Fibroblast of lung (primary cell): ENCODE data around the gene RAP1B. TPM values are rescaled to one million over a fixed set of nuclear protein-coding genes. Genes with fewer than 3 reads are reported as not detected.

Experiments used
- DNase-seq, 2 donors: peaks; one replicate each; pipeline versions ENCODE4 v3.0.0 to v3.0.0-alpha.2; 2010; ENCODE audit warnings: low read depth in 2 of 2
- H2AFZ ChIP-seq: 2 replicates; pipeline ENCODE4 v1.5.1; 2012; ENCODE audit warnings: low read length, control low read depth, inconsistent platforms
- H3K27ac ChIP-seq: 2 replicates; pipeline ENCODE4 v1.5.1; 2011; ENCODE audit warnings: low read length, control low read depth; ENCODE audit not compliant: insufficient read depth
- H3K27me3 ChIP-seq: 2 replicates; pipeline ENCODE4 v1.5.1; 2011; ENCODE audit warnings: mild to moderate bottlenecking, low read length; ENCODE audit not compliant: control insufficient read depth, insufficient read depth
- H3K36me3 ChIP-seq: 2 replicates; pipeline ENCODE4 v1.5.1; 2011; ENCODE audit warnings: low read length; ENCODE audit not compliant: control insufficient read depth, insufficient read depth
- H3K4me1 ChIP-seq: 2 replicates; pipeline ENCODE4 v1.5.1; 2011; ENCODE audit warnings: low read length; ENCODE audit not compliant: control insufficient read depth, insufficient read depth; ENCODE audit errors: extremely low read depth
- H3K4me2 ChIP-seq: 2 replicates; pipeline ENCODE4 v1.5.1; 2011; ENCODE audit warnings: low read length, control low read depth; ENCODE audit not compliant: insufficient read depth; ENCODE audit errors: extremely low read depth
- H3K4me3 ChIP-seq, 4 experiments: fragments of 200-600 bp in 1 of 4; sonication (generic) in 1 of 4; replicated peaks in 1 of 4; 2 replicates each; pipeline ENCODE4 v1.5.1; 2011 to 2016; ENCODE audit warnings: low read length in 4 of 4, low read depth in 3 of 4, mild to moderate bottlenecking in 3 of 4, control low read depth in 2 of 4, inconsistent platforms in 1 of 4, mixed read lengths in 1 of 4; ENCODE audit not compliant: insufficient read depth in 1 of 4; ENCODE audit errors: control extremely low read depth in 1 of 4
- H3K79me2 ChIP-seq: 2 replicates; pipeline ENCODE4 v1.5.1; 2012; ENCODE audit warnings: mild to moderate bottlenecking, low read length, inconsistent platforms; ENCODE audit not compliant: control insufficient read depth, insufficient read depth
- H3K9ac ChIP-seq: 2 replicates; pipeline ENCODE4 v1.5.1; 2011; ENCODE audit warnings: mild to moderate bottlenecking, low read length, control low read depth; ENCODE audit not compliant: insufficient read depth
- H3K9me3 ChIP-seq: 2 replicates; pipeline ENCODE4 v1.5.1; 2012; ENCODE audit warnings: low read depth, low read length; ENCODE audit not compliant: control insufficient read depth, insufficient read depth
- H4K20me1 ChIP-seq: 2 replicates; pipeline ENCODE4 v1.5.1; 2011; ENCODE audit warnings: low read length; ENCODE audit not compliant: control insufficient read depth, insufficient read depth; ENCODE audit errors: extremely low read depth
- CTCF ChIP-seq, 2 donors: IDR thresholded peaks in 1 of 2; conservative IDR thresholded peaks in 1 of 2; 1 replicate in 1 of 2; 2 replicates in 1 of 2; pipeline ENCODE4 v1.5.1; 2011 to 2012; ENCODE audit warnings: low read length in 2 of 2, control low read depth in 1 of 2, inconsistent platforms in 1 of 2, low read depth in 1 of 2, mild to moderate bottlenecking in 1 of 2
- EZH2 ChIP-seq: IDR thresholded peaks from 2 replicates; pipeline ENCODE4 v1.5.1; 2012; ENCODE audit warnings: low read length, control low read depth, mild to moderate bottlenecking; ENCODE audit errors: missing control alignments
- polyA plus RNA-seq, 2 donors: library from polyadenylated mRNA; depleted of rRNA in 1 of 2; stranded (reverse) in 1 of 2; unstranded in 1 of 2; fragments of >200 nt; gene quantifications; 2 replicates each; pipeline ENCODE4 v1.2.1, GENCODE V29; 2011 to 2012; ENCODE audit warnings: missing spikeins in 1 of 2
- total RNA-seq: library from RNA; depleted of rRNA; stranded (reverse); fragments of >200 nt; gene quantifications from 2 replicates; pipeline ENCODE4 v1.2.1, GENCODE V29; 2014

The RAP1B gene
- total and polyA plus RNA-seq, 2 donors (not counting 1 experiment from before 2014, with no cell fraction given): 194 to 383 TPM

GRCh38 chr12:68620519-68621471, 10.1 kb downstream of the RAP1B start:
- Histone ChIP-seq H3K4me1 (peaks cover 26% of the 10 kb centered on the region), H4K20me1 (peaks cover 4% of the 10 kb centered on the region), H3K27ac (no peak overlapping the region), H3K27me3 (no peaks in the 10 kb centered on the region), H3K9ac (no peak overlapping the region), H2AFZ (no peak overlapping the region), H3K9me3 (no peaks in the 10 kb centered on the region), H3K36me3 (peaks cover 2% of the 10 kb centered on the region), H3K4me3 (no peak overlapping the region), H3K79me2 (peaks cover 98% of the 10 kb centered on the region), H3K4me2 (no peak overlapping the region)
- TF ChIP-seq EZH2: no peak
- TF ChIP-seq CTCF (conservative IDR thresholded peaks at IDR 0.05 in 1 of 2, IDR thresholded peaks at IDR 0.05 in 1 of 2; ENCODE audit: low read depth in 1 of 2, low read length in 2 of 2): no peak
- no peak for DNase-seq

GRCh38 chr12:68621472-68622081, 10.9 kb downstream of the RAP1B start:
- peaks cover 24% of the 10 kb centered on the region for H3K4me1 ChIP-seq

More at GRCh38 chr12:68621472-68622081, 10.9 kb downstream of the RAP1B start:
- no peak overlapping the region for H3K27ac ChIP-seq
- peaks cover 4% of the 10 kb centered on the region for H4K20me1 ChIP-seq
- no peak overlapping the region for H2AFZ ChIP-seq
- H3K27me3 ChIP-seq: no peaks in the 10 kb centered on the region
- no peak for DNase-seq
- H3K36me3 ChIP-seq: peaks cover 2% of the 10 kb centered on the region
- H3K4me3 ChIP-seq: no peak overlapping the region
- peaks cover 98% of the 10 kb centered on the region for H3K79me2 ChIP-seq
- no peaks in the 10 kb centered on the region for H3K9me3 ChIP-seq
- no peak for TF ChIP-seq EZH2
- no peak for TF ChIP-seq CTCF (conservative IDR thresholded peaks at IDR 0.05 in 1 of 2, IDR thresholded peaks at IDR 0.05 in 1 of 2; ENCODE audit: low read depth in 1 of 2, low read length in 2 of 2)
- H3K9ac ChIP-seq: no peak overlapping the region
- no peak overlapping the region for H3K4me2 ChIP-seq
